HG03045 (cell line): ENCODE measurements around the gene CEP164.

ENCODE experiments used
- ATAC-seq: cut with Tn5 transposase; IDR thresholded peaks from one replicate; pipeline ENCODE4 v1.9.1; 2021; ENCODE audit warnings: mild to moderate bottlenecking, moderate library complexity; ENCODE audit not compliant: unreplicated experiment

The CEP164 gene

DNA sequence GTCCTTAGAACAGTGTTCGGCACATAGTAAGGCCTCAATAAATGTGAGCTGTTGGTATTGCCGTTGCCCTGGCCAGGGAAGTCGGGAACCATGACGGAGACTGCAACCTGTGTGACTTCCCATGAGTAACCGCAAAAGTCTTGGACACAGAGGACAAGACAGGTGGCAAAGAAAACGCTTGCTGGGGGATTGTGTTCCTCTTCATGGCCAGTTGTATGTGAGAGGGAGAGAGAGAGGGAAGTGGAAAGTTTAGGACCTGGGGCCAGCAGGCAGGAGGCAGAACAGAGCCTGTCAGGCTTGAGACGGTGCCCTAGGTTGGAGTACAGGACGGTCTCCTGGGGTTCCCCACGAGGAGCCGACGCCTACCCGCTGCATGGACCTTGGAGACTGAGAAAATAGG lies 90.2 kb downstream of the CEP164 start:
- no peak for ATAC-seq

DNA sequence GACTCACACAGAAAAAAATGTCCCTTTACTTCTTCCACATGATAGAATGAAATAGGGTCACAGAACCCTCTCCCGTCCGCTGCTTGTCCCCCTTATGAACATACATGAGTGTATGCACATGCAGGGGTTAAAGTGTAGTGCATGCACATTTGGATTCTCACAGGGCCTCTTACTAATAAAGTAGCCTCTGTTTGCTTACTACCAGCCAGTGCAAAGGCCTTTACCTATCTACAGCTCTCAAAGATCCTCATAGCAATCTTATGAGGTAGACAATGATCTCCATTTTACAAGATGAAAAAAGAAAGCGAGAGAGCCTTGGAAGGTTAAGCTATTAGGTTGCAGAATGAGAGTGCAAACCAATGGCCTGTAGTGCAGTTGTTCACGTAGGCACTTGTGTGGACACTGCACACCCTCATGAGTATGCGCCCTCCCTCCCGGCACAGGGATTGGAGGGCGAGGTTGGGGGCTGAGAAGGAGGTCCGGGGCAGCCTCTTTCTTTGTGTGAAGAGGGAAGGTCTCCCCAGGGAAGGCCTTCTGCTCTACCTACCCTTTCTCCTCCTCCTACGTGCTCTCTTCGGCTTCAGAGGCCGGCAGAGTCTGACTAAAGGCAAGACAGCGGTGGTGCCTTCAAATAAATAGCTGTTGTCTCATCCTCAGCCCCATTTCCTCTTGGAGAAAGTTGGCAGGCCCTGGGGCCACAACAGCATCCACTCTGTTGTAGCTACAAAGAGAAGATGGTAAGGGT lies 91.3 kb downstream of the CEP164 start:
- no peak for ATAC-seq

DNA sequence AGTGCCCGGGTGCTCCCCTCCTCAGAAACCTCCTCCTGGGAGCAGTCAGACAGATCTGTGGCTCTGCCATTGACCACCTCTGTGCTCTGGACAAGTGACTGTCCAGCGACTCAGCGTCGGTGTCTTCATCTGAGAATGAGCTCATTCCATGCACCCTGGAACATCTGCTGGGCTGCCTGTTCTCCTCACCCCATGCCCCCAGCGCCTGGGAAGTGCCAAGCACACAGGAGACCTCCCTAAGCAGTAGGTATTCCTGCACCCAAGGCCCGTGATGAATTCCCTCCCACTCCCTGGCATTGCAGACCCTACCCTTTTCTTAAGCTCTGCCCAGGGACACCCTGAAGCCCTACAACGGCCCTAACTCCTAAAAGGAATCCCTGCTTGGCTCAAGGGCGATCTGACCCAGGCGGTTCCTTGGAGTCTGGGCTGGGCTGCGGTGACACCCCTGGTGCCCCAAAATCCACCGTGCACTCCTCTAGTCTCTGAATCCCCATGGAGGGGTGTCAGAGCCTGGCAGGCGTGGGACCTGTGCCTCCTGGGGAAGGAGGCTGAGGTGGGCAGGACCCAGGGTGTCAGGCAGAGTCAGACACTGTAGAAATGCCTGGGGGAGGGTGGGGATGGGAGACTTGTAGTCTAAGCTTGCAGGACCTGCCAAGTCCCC lies 92.0 kb downstream of the CEP164 start:
- no peak for ATAC-seq

GRCh38 chr11:117420143-117420485 lies 92.5 kb downstream of the CEP164 start:
- no peak for ATAC-seq

- ATAC-seq, result no peak
Observed at GRCh38 chr11:117420598-117420997, 92.9 kb downstream of the CEP164 start.

- no peak for ATAC-seq
Observed at GRCh38 chr11:117421041-117421440, 93.4 kb downstream of the CEP164 start.

- ATAC-seq, result no peak
Observed at GRCh38 chr11:117421476-117421875, 93.8 kb downstream of the CEP164 start.

DNA sequence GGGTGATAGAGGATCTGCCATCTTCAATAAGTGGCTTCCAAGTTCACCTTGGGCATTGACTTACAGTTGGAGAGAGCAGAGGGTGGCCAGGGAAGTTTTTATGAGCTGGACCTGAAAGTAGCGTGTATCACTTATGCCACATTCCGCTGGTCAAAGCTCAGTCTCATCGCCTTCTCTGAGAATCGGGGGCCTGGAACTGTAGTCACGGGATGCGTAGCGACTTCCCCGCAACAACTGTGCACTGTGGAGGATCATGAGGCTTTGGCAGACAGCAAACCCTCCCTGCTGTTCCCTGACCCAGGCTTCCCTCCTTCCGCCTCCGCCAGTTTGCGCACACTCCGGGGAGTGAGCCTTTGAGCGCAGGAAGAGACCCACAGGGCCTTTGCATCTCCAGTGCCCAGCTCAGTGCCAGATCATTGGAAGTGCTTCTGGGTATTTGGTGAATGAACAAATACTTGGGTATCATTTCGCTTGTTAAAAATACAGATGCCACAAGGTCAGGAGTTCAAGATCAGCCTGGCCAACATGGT lies 95.5 kb downstream of the CEP164 start:
- ATAC-seq, result no peak

GRCh38 chr11:117424781-117425180 lies 97.1 kb downstream of the CEP164 start:
- no peak for ATAC-seq

DNA sequence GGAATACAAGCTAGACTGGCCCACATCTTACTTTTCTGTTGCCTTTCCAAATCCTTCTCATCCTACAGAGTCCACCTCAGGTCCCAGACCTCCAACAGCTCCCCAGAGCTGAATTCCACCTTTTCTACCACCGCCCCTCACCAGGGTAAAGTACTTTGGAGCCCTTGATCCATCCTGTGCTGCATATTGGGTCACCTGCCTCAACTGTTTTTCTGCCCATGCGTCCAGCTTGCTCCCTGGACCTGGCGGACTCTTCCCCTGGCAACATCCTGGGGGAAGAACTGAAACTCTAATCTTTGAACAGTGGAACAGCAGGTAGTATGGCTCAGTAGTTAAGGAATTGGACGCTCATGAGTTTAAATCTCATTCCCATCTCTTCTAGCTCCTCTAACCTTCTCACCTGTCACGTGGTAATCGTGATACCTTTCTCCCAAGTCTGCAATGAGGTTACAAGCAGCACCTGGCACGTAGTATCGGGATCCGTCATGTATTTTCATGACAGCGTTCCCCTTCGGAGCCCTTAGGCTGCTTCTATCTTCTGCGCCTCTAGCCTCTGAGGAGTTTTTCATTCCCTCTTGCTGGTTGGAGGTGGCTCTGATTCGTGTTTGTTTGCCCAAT lies 98.1 kb downstream of the CEP164 start:
- ATAC-seq, result no peak

DNA sequence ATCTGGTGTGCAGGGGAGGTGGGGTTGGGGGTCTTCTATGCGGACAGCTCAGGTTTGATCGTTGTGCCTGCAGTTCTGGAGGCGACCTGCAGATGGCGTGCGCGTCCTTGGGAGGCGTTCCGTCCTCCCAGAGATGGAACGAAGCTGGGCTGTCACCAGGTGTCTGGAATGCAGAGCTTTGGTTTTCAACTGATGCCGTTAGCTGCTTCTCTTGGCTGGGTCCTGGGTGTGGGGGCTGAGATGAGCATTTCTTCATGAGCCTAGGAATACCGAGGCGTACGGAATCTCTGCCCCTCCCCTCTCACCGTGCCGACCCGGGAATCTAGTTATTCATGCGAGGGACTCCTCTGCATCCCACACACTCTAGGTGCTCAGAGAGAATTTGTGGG lies 98.6 kb downstream of the CEP164 start:
- ATAC-seq, result no peak

DNA sequence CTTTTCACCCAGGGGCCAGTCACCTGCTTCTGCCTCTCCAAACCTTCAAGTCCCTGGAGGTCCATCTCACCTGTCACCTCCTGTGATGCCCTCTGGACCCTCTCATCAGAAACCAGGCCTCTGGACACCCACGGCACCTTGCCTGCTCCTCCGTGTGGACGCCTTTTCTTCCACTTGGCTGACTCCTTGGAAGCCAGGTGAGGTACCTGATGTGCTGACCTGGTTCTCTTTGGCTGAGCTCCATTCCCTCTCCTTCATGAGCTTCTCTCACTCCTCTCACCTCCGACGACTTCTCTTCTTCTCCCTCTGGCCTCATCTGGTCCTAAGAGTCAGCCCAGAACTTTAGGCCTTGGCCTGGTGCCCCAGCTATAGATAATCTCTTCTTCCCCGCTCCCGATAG lies 99.3 kb downstream of the CEP164 start:
- ATAC-seq, result no peak

GRCh38 chr11:117427356-117427874 lies 99.8 kb downstream of the CEP164 start:
- no peak for ATAC-seq

DNA sequence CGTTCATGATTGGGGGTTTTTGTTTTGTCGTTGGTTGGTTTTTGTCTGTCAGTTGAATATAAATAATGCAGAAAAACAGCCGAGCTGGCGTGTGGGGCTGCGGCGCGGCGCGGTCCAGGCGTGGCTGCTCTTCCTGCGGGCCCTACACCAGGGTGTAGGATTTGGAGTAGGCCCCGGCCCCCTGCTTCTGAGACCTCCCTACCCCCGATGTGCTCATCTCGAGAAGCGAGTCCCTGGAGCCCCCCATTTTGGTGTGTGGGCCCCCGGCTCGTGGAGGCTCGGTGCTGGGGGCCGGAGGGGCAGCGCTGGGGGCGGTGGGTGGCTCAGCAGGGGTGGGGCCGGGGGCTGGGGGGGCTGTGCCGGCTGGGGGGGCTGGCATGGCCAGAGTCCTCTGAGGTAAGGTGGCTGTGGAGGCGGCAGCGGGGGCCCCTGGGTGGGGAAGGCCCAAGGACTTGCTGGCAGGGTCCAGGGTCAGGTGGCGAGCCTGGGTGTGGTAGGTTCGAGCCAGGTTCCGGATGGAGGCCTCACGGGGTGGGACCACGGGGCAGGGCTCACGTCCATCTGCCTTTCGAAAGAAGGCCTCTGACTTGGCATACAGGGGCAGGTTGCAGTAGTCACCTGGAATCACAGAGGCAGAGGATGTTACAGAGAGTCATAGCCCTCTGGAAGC lies 100.7 kb downstream of the CEP164 start:
- ATAC-seq, result no peak

GRCh38 chr11:117428856-117429229 lies 101.2 kb downstream of the CEP164 start:
- ATAC-seq, result no peak

DNA sequence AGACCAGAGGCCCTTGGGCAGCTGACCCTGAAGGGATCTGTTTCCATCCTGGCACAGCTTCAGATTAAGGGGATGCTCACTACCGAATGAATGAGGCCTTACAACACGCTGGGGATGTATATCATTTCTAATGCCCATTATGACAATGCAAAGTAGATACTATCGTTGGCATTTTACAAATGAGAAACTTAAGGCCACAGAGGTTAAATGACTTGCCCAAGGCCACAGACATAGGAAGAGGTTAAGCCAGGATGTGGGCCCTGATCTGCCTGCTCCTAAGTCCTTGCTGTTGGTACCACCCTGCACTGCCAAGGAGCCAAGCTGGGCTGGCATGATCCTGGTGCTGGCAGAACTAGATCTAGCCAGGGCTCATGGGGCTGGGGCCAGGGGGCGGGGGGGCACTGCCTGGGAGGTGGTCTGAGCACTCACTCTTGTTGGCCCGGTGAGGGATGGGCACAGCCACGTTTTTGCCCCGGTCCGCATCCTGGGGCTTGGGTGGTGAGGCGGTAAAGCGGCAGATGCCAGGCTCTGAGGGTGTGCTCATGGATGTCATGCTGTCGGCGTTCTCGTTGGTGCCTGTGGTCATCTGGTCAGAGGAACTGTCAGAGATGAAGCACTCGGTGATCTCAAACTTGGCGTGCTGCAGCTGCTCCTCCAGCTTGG lies 102.8 kb downstream of the CEP164 start:
- no peak for ATAC-seq

DNA sequence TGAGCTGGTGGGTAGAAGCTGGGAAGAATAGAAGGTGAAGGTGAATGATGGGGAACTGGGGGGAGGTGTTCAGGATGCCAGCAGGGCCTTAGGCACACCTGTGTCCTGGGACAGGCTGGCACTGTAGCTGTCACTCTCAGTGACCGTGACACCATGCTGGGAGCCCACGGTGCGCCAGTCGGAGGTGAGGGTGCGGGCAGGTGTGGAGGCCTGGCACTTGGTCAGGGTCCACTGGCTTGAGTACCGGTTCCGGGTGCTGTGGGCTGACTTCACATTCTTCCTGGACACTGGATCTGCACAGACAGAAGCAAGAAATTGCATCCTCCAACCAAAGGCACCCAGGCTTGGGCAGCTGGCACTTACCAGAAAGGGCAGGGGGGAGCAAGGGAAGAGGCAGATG lies 103.8 kb downstream of the CEP164 start:
- no peak for ATAC-seq

DNA sequence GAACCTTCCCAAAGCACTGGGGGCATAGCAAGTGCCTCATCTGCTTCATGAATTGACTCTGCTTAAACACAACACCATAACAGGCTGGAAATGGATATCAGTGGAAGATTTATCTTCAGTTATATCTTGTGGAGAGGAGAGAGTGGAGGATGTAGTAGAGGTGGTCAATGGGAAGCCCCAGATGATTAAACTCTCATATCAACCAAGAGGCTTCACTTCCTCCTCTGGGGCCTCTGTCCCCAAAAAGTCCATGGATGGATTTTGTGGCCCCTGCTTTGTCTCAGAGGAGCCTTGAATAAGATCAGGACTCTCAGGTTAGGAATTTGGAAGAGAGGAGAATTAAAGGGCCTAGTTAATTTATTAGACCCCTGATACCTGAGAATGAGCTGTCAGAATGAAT lies 106.1 kb downstream of the CEP164 start:
- ATAC-seq, result no peak

DNA sequence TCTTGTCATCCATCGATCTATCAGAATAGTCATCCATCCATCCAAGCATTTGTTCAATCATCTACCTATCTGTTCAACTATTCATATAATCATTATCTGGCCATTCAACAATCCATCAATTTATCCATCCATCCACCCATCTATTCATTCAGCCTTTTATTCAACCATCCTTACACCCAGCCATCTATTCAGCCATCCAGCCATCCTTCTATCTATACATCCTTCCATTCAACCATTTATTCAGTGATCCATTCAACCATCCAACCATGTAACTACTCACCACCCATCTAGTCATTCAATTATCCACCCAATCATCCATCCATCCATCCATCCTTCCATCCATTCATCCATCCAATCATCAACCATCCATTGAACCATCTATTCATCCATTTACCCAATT lies 106.8 kb downstream of the CEP164 start:
- ATAC-seq, result no peak

DNA sequence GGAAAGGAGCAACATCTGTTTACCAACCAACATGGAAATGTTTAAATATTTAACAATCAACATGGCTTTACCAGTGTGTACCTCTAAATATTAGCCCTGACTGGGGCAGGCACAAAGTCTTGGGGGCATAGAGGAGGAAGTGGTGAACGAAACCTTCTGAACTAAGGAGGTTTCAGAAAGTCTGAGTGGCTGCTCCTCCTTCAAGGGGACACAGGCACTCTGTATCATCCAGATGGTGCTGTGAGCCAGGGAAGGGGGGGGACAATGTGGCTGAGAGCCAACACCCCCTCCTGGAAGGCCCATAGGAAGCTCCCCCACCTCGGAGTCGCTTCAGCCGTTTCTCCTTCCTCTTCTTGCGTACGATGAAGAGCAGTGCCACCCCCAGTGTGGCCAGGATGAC lies 107.7 kb downstream of the CEP164 start:
- ATAC-seq, result no peak
